Measurements from ENCODE around the gene TNFRSF25.
A peak's percentile ranks its signal among the peaks of the same experiment; 100 is the strongest.

TNFRSF25 gene

GRCh38 chr1:6416295-6416656, 49.7 kb downstream of the TNFRSF25 start:
- no peak for DNase-seq (ENCODE audit: low spot score)

- DNase-seq (ENCODE audit: low spot score): no peak
Measured at GRCh38 chr1:6414881-6415626, 50.9 kb downstream of the TNFRSF25 start.

- peak; percentile 48 for DNase-seq (ENCODE audit: low spot score)
Measured at GRCh38 chr1:6414443-6414844, 51.5 kb downstream of the TNFRSF25 start.

- no peak for DNase-seq (ENCODE audit: low spot score)
Measured at GRCh38 chr1:6412896-6413295, 53.1 kb downstream of the TNFRSF25 start.
